Stimulated activated naive CD8-positive, alpha-beta T cell treated with anti-CD3 and anti-CD28 coated beads, Interleukin-15, Interleukin-2, amounts not matched to agents 100 ng/mL and 50 ng/mL, for 24 hours (primary cell): ENCODE results near the gene RHPN2.

ENCODE experiments used
- H3K27ac Mint-ChIP-seq: one replicate; pipeline ENCODE4 v1.8.0; 2021; ENCODE audit warnings: mild to moderate bottlenecking, mixed read lengths
- H3K27me3 Mint-ChIP-seq: one replicate; pipeline ENCODE4 v1.8.0; 2021; ENCODE audit warnings: mixed read lengths
- H3K36me3 Mint-ChIP-seq: one replicate; pipeline ENCODE4 v1.8.0; 2021; ENCODE audit warnings: low read depth, mixed read lengths
- H3K4me1 Mint-ChIP-seq: one replicate; pipeline ENCODE4 v1.8.0; 2021; ENCODE audit warnings: low read depth, mixed read lengths
- H3K4me3 Mint-ChIP-seq: one replicate; pipeline ENCODE4 v1.8.0; 2021; ENCODE audit warnings: mild to moderate bottlenecking, mixed read lengths
- H3K9me3 Mint-ChIP-seq: one replicate; pipeline ENCODE4 v1.8.0; 2021; ENCODE audit warnings: mixed read lengths

RHPN2 gene

GRCh38 chr19:33064792-33065550, at the start of gene RHPN2:
RHPN2 (minus strand) TSS chr19:33064888; CDS start chr19:33064852, 36 bp downstream.
- H3K27me3 Mint-ChIP-seq, result peaks cover 23% of the 10 kb centered on the region
- peak within 1 kb of the TSS; percentile 75 for H3K4me3 Mint-ChIP-seq
- no peak within 1 kb of the TSS for H3K27ac Mint-ChIP-seq
- H3K9me3 Mint-ChIP-seq, result no peaks in the 10 kb centered on the region
- H3K36me3 Mint-ChIP-seq, result no peaks in the 10 kb centered on the region
- H3K4me1 Mint-ChIP-seq, result peaks cover 4% of the 10 kb centered on the region

GRCh38 chr19:33114312-33114711, 49.6 kb upstream of the RHPN2 start:
- H3K36me3 Mint-ChIP-seq, result peaks cover 73% of the 10 kb centered on the region
- H3K4me1 Mint-ChIP-seq, result no peaks in the 10 kb centered on the region
- H3K27me3 Mint-ChIP-seq, result no peaks in the 10 kb centered on the region
- H3K27ac Mint-ChIP-seq, result no peak overlapping the region
- H3K4me3 Mint-ChIP-seq, result no peak overlapping the region
- H3K9me3 Mint-ChIP-seq, result no peaks in the 10 kb centered on the region

GRCh38 chr19:33111587-33111986, 46.9 kb upstream of the RHPN2 start:
- Mint-ChIP-seq H3K4me1 (no peaks in the 10 kb centered on the region), H3K4me3 (no peak overlapping the region), H3K27me3 (no peaks in the 10 kb centered on the region), H3K9me3 (no peaks in the 10 kb centered on the region), H3K36me3 (peaks cover 68% of the 10 kb centered on the region), H3K27ac (no peak overlapping the region)

- Mint-ChIP-seq H3K4me1 (no peaks in the 10 kb centered on the region), H3K4me3 (no peak overlapping the region), H3K36me3 (peaks cover 58% of the 10 kb centered on the region), H3K27me3 (no peaks in the 10 kb centered on the region), H3K27ac (no peak overlapping the region), H3K9me3 (no peaks in the 10 kb centered on the region)
Measured at GRCh38 chr19:33110137-33110910, 45.6 kb upstream of the RHPN2 start.

- H3K36me3 Mint-ChIP-seq, result peaks cover 51% of the 10 kb centered on the region
- H3K4me1 Mint-ChIP-seq, result no peaks in the 10 kb centered on the region
- H3K27ac Mint-ChIP-seq, result no peak overlapping the region
- no peaks in the 10 kb centered on the region for H3K27me3 Mint-ChIP-seq
- H3K4me3 Mint-ChIP-seq, result no peak overlapping the region
- H3K9me3 Mint-ChIP-seq, result no peaks in the 10 kb centered on the region
Measured at GRCh38 chr19:33108161-33108560, 43.5 kb upstream of the RHPN2 start.

DNA sequence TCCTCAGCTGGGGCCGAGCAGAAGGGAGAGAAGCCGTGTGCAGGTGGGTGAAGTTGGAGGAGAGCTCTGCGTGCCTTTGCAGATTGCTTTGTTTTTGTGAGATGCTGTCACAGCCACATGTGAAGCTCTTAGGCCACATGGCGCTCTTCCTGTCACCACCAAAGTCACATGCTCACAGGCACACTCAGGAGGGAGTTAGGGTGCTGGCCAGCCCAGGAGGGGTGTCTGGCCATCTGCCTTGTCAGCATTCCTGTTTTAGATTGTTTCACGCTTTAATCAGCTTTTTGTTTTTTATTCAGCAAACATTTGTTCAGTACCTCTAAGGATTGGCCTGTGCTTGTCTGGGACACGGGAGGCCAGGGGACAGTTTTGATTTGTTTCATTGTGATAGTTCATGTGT, 38.2 kb upstream of the RHPN2 start:
- H3K4me1 Mint-ChIP-seq, result no peaks in the 10 kb centered on the region
- H3K4me3 Mint-ChIP-seq, result no peak overlapping the region
- no peaks in the 10 kb centered on the region for H3K9me3 Mint-ChIP-seq
- no peaks in the 10 kb centered on the region for H3K27me3 Mint-ChIP-seq
- H3K27ac Mint-ChIP-seq, result no peak overlapping the region
- H3K36me3 Mint-ChIP-seq, result peaks cover 46% of the 10 kb centered on the region

GRCh38 chr19:33100894-33101644, 36.4 kb upstream of the RHPN2 start:
- Mint-ChIP-seq H3K27me3 (no peaks in the 10 kb centered on the region), H3K27ac (no peak overlapping the region), H3K4me3 (no peak overlapping the region), H3K36me3 (peaks cover 50% of the 10 kb centered on the region), H3K9me3 (no peaks in the 10 kb centered on the region), H3K4me1 (no peaks in the 10 kb centered on the region)

DNA sequence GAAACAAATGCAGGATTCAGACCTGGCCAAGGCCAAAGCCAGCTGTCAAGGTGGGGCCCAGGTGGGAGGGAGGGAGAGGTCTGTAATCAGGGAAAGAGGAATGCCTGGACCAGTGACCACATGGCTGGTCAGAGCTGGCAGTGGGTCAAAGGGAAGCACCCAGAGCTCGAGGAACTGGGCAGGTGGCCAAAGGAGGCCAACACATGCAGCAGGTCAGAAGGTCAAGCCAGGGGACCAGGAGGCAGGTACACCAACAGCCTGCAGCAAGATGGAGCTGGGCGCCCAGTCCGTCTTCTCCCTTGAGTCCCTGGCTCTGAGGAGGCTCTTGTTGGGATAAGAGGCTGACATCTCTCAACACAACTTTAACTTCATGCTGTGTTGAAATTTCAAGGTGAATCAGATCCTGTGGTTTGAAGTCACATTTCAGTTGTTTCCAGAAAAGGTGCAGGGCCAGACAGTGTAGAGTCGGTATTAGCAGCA, 33.4 kb upstream of the RHPN2 start:
- no peaks in the 10 kb centered on the region for H3K27me3 Mint-ChIP-seq
- H3K4me1 Mint-ChIP-seq, result no peaks in the 10 kb centered on the region
- no peaks in the 10 kb centered on the region for H3K9me3 Mint-ChIP-seq
- H3K27ac Mint-ChIP-seq, result no peak overlapping the region
- peaks cover 60% of the 10 kb centered on the region for H3K36me3 Mint-ChIP-seq
- no peak overlapping the region for H3K4me3 Mint-ChIP-seq

DNA sequence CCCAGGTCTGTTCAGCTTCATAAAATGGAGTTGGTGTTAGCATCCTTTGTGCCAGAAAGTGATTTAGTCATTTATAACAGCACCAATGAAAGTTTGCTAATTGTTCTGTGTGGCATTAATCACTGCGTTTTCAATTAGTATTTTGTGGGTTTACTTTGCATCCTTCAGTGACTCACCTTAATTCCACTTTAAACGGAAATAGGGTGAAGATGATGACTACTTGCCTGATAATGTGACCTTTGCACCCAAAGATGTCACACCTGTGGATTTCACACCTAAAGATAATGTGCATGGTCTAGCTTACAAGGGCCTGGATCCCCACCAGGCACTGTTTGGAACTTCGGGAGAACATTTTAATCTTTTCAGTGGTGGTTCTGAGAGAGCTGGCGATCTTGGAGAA, 31.3 kb upstream of the RHPN2 start:
- H3K4me3 Mint-ChIP-seq, result no peak overlapping the region
- no peaks in the 10 kb centered on the region for H3K4me1 Mint-ChIP-seq
- no peaks in the 10 kb centered on the region for H3K27me3 Mint-ChIP-seq
- H3K9me3 Mint-ChIP-seq, result no peaks in the 10 kb centered on the region
- H3K36me3 Mint-ChIP-seq, result peaks cover 58% of the 10 kb centered on the region
- no peak overlapping the region for H3K27ac Mint-ChIP-seq

GRCh38 chr19:33094436-33095067, 29.9 kb upstream of the RHPN2 start:
- Mint-ChIP-seq H3K36me3 (peaks cover 65% of the 10 kb centered on the region), H3K27me3 (no peaks in the 10 kb centered on the region), H3K4me3 (no peak overlapping the region), H3K4me1 (no peaks in the 10 kb centered on the region), H3K27ac (no peak overlapping the region), H3K9me3 (no peaks in the 10 kb centered on the region)

GRCh38 chr19:33093420-33094210, 28.9 kb upstream of the RHPN2 start:
- H3K36me3 Mint-ChIP-seq, result peaks cover 66% of the 10 kb centered on the region
- H3K4me1 Mint-ChIP-seq, result no peaks in the 10 kb centered on the region
- H3K27me3 Mint-ChIP-seq, result no peaks in the 10 kb centered on the region
- H3K9me3 Mint-ChIP-seq, result no peaks in the 10 kb centered on the region
- no peak overlapping the region for H3K4me3 Mint-ChIP-seq
- H3K27ac Mint-ChIP-seq, result no peak overlapping the region

- Mint-ChIP-seq H3K27me3 (no peaks in the 10 kb centered on the region), H3K27ac (no peak overlapping the region), H3K9me3 (no peaks in the 10 kb centered on the region), H3K36me3 (peaks cover 45% of the 10 kb centered on the region), H3K4me1 (no peaks in the 10 kb centered on the region), H3K4me3 (no peak overlapping the region)
Measured at GRCh38 chr19:33090179-33090578, 25.5 kb upstream of the RHPN2 start.

DNA sequence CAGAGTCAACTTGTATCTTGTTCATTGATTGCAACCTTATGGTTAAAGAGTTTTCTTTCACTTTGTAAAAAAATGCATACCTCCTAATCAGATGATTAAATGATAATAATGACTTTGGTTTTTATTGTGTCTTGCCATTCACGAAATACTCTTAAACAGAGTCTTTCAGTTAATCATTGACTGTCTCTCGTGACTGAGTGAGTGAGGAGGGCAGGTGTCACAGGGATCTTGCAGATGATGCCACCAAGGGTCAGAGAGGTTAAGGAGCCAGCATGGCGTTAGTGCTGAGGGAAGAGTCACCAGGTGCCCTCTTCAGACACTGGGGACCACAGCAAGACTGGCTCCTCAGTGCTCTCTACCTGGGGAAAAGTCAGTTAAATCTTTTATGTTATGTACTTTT, 24.3 kb upstream of the RHPN2 start:
- H3K36me3 Mint-ChIP-seq, result peaks cover 35% of the 10 kb centered on the region
- no peak overlapping the region for H3K27ac Mint-ChIP-seq
- no peaks in the 10 kb centered on the region for H3K27me3 Mint-ChIP-seq
- peaks cover 5% of the 10 kb centered on the region for H3K4me1 Mint-ChIP-seq
- no peak overlapping the region for H3K4me3 Mint-ChIP-seq
- H3K9me3 Mint-ChIP-seq, result no peaks in the 10 kb centered on the region

DNA sequence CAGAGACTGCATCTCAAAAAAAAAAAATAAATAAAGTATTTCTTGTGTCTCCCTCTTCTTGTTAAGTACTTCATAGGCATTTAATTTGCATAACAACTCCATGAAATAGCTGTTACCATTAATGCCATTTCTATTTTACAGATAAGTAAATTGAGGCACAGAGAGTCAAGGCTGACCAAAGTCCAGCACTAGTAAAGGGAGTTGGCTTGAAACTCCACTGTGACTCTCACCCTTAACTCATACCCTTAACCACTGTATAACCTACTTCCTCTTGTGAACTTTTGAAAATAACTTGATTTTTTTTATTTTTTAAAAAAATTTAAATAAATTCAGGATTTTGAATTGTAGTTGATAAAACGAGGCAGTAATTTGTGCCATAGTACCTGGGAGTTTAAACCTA, 22.3 kb upstream of the RHPN2 start:
- Mint-ChIP-seq H3K4me3 (no peak overlapping the region), H3K27ac (no peak overlapping the region), H3K4me1 (peaks cover 15% of the 10 kb centered on the region), H3K27me3 (no peaks in the 10 kb centered on the region), H3K9me3 (no peaks in the 10 kb centered on the region), H3K36me3 (peaks cover 27% of the 10 kb centered on the region)
